A549 (cell line): Measurements from ENCODE around the gene KPNA3. TPM values are rescaled to one million over a fixed set of nuclear protein-coding genes. Genes with fewer than 3 reads are reported as not detected.

Source experiments
- ATAC-seq, 2 experiments: fragments of 200-7000 bp in 1 of 2; fragments of >200 bp in 1 of 2; cut with Nextera tagmentation in 1 of 2; cut with Tn5 transposase in 1 of 2; 3 replicates each; pipeline versions ENCODE4 v1.8.0 to v1.9.1; 2018 to 2020; ENCODE audit warnings: mild to moderate bottlenecking in 1 of 2, moderate library complexity in 1 of 2
- CTCF ChIA-PET: fragments of 300-600 bp; sonication (Branson Sonifier 250); formaldehyde crosslinking; extraction: SDS; loops from one replicate; lab custom pipeline; 2021; ENCODE audit warnings: antibody characterized with exemption, inconsistent platforms; lab: Yijun Ruan, JAX
- POLR2A ChIA-PET: fragments of 350-600 bp; formaldehyde crosslinking; extraction: SDS; loops from one replicate; lab custom pipeline; 2021; ENCODE audit warnings: antibody characterized with exemption, inconsistent platforms; lab: Yijun Ruan, JAX
- DNase-seq, 2 experiments: peaks; one replicate each; pipeline versions ENCODE4 v3.0.0 to v3.0.0-alpha.2; 2011 to 2016; ENCODE audit warnings: low read depth in 1 of 2, low spot score in 1 of 2
- FAIRE-seq: peaks from 2 replicates; lab custom pipeline; 2011; peaks lifted over from hg19 to GRCh38; lab: Jason Lieb, UNC
- H3K27ac ChIP-seq, 2 experiments: fragments of >200 bp; sonication (Bioruptor Twin); formaldehyde crosslinking; 3 replicates each; pipeline ENCODE4 v1.5.1; 2016 to 2017
- H3K4me1 ChIP-seq: fragments of >200 bp; sonication (Bioruptor Twin); formaldehyde crosslinking; 3 replicates; pipeline ENCODE4 v1.6.1; 2016
- H3K4me2 ChIP-seq: fragments of >200 bp; sonication (Bioruptor Twin); formaldehyde crosslinking; 3 replicates; pipeline ENCODE4 v1.6.1; 2016
- H3K4me3 ChIP-seq: fragments of >200 bp; sonication (Bioruptor Twin); formaldehyde crosslinking; 3 replicates; pipeline ENCODE4 v1.5.1; 2016
- H3K9me3 ChIP-seq: fragments of >200 bp; sonication (Bioruptor Twin); formaldehyde crosslinking; 3 replicates; pipeline ENCODE4 v1.6.1; 2016
- BHLHE40 ChIP-seq: IDR thresholded peaks from 2 replicates; pipeline ENCODE4 v1.6.1; 2012; ENCODE audit warnings: low read depth, low read length, inconsistent platforms
- CBX2 ChIP-seq: fragments of 200-600 bp; sonication (generic); IDR thresholded peaks from 2 replicates; pipeline ENCODE4 v1.6.1; 2016; ENCODE audit warnings: low read depth, mild to moderate bottlenecking, borderline replicate concordance
- CEBPB ChIP-seq, 2 experiments: fragments of >200 bp in 1 of 2; sonication (Bioruptor Twin) in 1 of 2; formaldehyde crosslinking in 1 of 2; IDR thresholded peaks; 2 replicates each; pipeline ENCODE4 v1.6.1; 2012 to 2016
- EHMT2 ChIP-seq: fragments of 200-600 bp; sonication (generic); IDR thresholded peaks from 2 replicates; pipeline ENCODE4 v1.6.1; 2016; ENCODE audit warnings: antibody characterized with exemption, low read depth, mild to moderate bottlenecking, moderate library complexity
- FOSB ChIP-seq: fragments of 250-450 bp; sonication (Bioruptor Pico); IDR thresholded peaks from 2 replicates; pipeline ENCODE4 v1.5.0; 2020; ENCODE audit warnings: mild to moderate bottlenecking, moderate library complexity
- FOXS1 ChIP-seq: fragments of 250-450 bp; sonication (Bioruptor Pico); IDR thresholded peaks from 2 replicates; pipeline ENCODE4 v1.5.0; 2020; ENCODE audit warnings: mild to moderate bottlenecking, moderate library complexity
- HEYL ChIP-seq: fragments of 250-450 bp; sonication (Bioruptor Pico); IDR thresholded peaks from 2 replicates; pipeline ENCODE4 v1.8.0; 2021; ENCODE audit warnings: mild to moderate bottlenecking, moderate library complexity
- HOXB5 ChIP-seq: fragments of 250-450 bp; sonication (Bioruptor Pico); IDR thresholded peaks from 2 replicates; pipeline ENCODE4 v1.5.0; 2020; ENCODE audit warnings: mild to moderate bottlenecking, moderate library complexity
- JUN ChIP-seq, 2 experiments: fragments of >200 bp; sonication (Bioruptor Twin); formaldehyde crosslinking; IDR thresholded peaks; 2 replicates in 1 of 2; 3 replicates in 1 of 2; pipeline ENCODE4 v1.6.1; 2016 to 2017
- MAFK ChIP-seq: fragments of 450-650 bp; IDR thresholded peaks from 2 replicates; pipeline ENCODE4 v1.6.1; 2014; ENCODE audit not compliant: partially characterized antibody
- MAZ ChIP-seq: fragments of 150-350 bp; IDR thresholded peaks from 2 replicates; pipeline ENCODE4 v1.6.1; 2014; ENCODE audit warnings: antibody characterized with exemption, low read depth, low read length, borderline replicate concordance
- PHF8 ChIP-seq: fragments of 200-600 bp; sonication (generic); IDR thresholded peaks from 2 replicates; pipeline ENCODE4 v1.6.1; 2016; ENCODE audit warnings: low read depth, mild to moderate bottlenecking, antibody characterized with exemption, moderate library complexity, borderline replicate concordance
- POLR2AphosphoS2 ChIP-seq: conservative IDR thresholded peaks from 2 replicates; pipeline ENCODE4 v1.6.1; 2012; ENCODE audit warnings: low read length, improper control_type of control experiment, inconsistent platforms
- RAD21 ChIP-seq, 2 experiments: fragments of >200 bp in 1 of 2; sonication (Bioruptor Twin) in 1 of 2; formaldehyde crosslinking in 1 of 2; IDR thresholded peaks in 1 of 2; conservative IDR thresholded peaks in 1 of 2; 2 replicates in 1 of 2; 3 replicates in 1 of 2; pipeline ENCODE4 v1.6.1; 2012 to 2018; ENCODE audit warnings: inconsistent platforms in 1 of 2
- SMC3 ChIP-seq: fragments of >200 bp; sonication (Bioruptor Twin); formaldehyde crosslinking; IDR thresholded peaks from 3 replicates; pipeline ENCODE4 v1.6.1; 2018; ENCODE audit warnings: inconsistent platforms
- TFCP2L1 ChIP-seq: fragments of 250-450 bp; sonication (Bioruptor Pico); IDR thresholded peaks from 2 replicates; pipeline ENCODE4 v1.5.0; 2021; ENCODE audit warnings: mild to moderate bottlenecking
- TP53 ChIP-seq: fragments of 250-450 bp; sonication (Bioruptor Pico); IDR thresholded peaks from 2 replicates; pipeline ENCODE4 v1.5.0; 2021; ENCODE audit warnings: mild to moderate bottlenecking, moderate library complexity
- WGBS: methylation state at CpG from one replicate; pipeline ENCODE4 v1.1.6; 2017; ENCODE audit errors: missing lambda C conversion rate; 5-methylcytosine and 5-hydroxymethylcytosine counted together
- polyA plus RNA-seq, 4 experiments: library from polyadenylated mRNA; depleted of rRNA in 3 of 4; stranded (reverse); fragments of >200 nt; fragmentation: RNase III in 1 of 4; extraction: RNeasy Plus Mini Kit Qiagen cat#74134 plus additional on column Dnase treatment in 1 of 4; gene quantifications; 2 replicates in 3 of 4; 3 replicates in 1 of 4; pipeline ENCODE4 v1.2.3, GENCODE V29; 2011 to 2017
- TF ChIP-seq, protein P1 (sequence below): fragments of >200 bp; sonication (Bioruptor Twin); formaldehyde crosslinking; IDR thresholded peaks from 2 replicates; pipeline ENCODE4 v1.6.1; 2016
- TF ChIP-seq, protein P2 (sequence below): fragments of >200 bp; sonication (Bioruptor Twin); formaldehyde crosslinking; IDR thresholded peaks from 3 replicates; pipeline ENCODE4 v1.6.1; 2016
- TF ChIP-seq, protein P3 (sequence below): fragments of 450-650 bp; IDR thresholded peaks from 2 replicates; pipeline ENCODE4 v1.6.1; 2014; ENCODE audit warnings: antibody characterized with exemption
- TF ChIP-seq, protein P4 (sequence below): fragments of 250-450 bp; sonication (Bioruptor Pico); IDR thresholded peaks from 2 replicates; pipeline ENCODE4 v1.5.0; 2021; ENCODE audit warnings: mild to moderate bottlenecking, moderate library complexity, borderline replicate concordance
- TF ChIP-seq, protein P5 (sequence below): fragments of 200-600 bp; sonication (generic); IDR thresholded peaks from 2 replicates; pipeline ENCODE4 v1.6.1; 2016; ENCODE audit warnings: antibody characterized with exemption, mild to moderate bottlenecking, moderate library complexity

The KPNA3 gene
- polyA plus RNA-seq, 2 of the 4 experiments (the other 2 are of a cell fraction): 28.5 to 29.3 TPM

DNA sequence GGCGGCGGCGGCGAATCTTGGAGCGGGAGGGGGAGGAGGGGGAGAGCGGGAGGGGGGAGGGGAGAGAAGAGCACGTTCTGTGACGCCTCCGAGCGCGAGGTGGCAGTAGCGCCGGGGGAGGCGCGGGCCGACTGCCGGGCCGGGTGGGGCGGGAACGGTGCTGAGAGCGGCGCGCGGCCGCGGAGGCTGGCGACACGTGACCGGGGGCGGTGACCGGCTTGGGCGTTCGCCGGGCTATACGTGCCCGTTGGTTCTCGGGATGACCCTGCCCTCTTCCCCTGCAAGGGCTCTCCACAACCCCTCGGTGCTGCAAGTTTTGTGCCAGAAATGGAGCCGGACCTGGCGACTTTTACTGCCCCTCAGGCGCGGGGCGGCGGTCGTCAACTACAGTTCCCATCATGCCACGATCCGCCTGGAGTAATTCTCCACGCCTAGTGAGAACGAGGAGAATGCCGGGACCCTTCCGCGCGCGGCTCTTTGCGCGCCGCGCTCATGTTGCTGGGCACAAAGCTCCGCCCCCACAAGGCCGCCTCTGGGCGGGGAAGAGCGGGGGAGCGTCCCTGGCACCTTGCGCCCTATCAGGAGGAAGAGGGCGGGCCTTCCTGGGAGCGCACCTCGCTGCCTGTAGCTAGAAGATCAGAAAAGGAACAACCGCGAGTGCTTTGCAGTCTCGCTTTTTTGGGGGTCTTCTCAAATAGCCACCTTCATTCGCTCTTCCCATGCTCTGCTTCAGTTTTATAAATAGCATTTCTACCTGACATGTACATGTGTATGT lies at the start of gene KPNA3 (continued):
- TF ChIP-seq, protein P1, sequence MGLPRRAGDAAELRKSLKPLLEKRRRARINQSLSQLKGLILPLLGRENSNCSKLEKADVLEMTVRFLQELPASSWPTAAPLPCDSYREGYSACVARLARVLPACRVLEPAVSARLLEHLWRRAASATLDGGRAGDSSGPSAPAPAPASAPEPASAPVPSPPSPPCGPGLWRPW: no peak
- peak in 1 of 2 experiments; percentile 77; a peak in 3 of 5 replicates for TF ChIP-seq JUN (IDR thresholded peaks at IDR 0.05)

DNA sequence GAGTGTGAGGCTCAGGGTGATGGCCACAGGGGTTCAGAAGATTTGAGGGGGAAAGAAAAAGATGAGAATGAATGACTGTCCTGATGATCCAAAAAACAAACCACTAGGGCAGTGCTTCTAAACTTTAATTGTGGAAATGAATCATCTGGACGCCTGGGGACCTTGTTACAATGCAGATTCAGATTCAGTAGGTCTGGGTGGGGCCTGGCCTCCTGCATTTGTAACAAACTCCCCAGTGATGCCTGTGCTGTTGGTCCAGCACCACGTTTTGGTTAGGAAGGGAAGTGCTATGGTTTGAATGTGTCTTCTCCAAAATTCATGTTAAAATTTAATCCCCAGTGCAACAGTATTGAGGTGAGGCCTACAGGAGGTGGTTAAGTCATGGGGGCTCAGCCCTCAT lies 49.5 kb upstream of the KPNA3 start:
- CTCF ChIA-PET: no interaction called here

DNA sequence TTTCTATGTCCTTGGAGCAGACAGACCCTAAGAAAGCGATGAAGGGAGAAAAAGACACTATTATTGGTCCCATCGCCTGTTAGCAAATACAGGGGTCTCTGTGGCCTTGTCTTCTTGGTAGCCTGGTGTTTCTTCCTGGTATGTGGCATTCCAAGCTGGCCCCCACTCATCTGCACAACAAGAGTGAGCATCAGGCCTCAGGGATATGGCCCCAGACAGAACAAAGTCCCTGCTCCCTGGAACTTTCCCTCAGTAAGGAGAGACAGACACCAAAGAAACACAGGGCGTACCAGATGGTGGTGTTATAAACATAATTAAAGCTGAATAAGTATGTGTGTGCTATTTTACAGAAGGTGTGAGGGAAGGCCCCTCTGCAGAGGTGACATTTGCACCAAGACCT lies 48.2 kb upstream of the KPNA3 start:
- no peak for FAIRE-seq

More for the DNA sequence above, 49.5 kb upstream of the KPNA3 start:
- 38% methylated on average over 2 of the region's 2 CpGs for WGBS
- no peaks in the 10 kb centered on the region for H3K9me3 ChIP-seq
- no peak overlapping the region for H3K27ac ChIP-seq
- FAIRE-seq: no peak
- no peak for ATAC-seq
- H3K4me1 ChIP-seq: no peaks in the 10 kb centered on the region
- DNase-seq: no peak
- H3K4me2 ChIP-seq: no peak overlapping the region
- TF ChIP-seq FOXS1 (CRISPR knock-in tag) (no peak), BHLHE40 (no peak), TP53 (CRISPR knock-in tag) (no peak), POLR2AphosphoS2 (no peak), HOXB5 (no peak)
- TF ChIP-seq, protein P1: no peak
- POLR2A ChIA-PET: no interaction called here
- H3K4me3 ChIP-seq: no peak overlapping the region

More for the DNA sequence above, 48.2 kb upstream of the KPNA3 start:
- ChIA-PET POLR2A (no interaction called here), CTCF (interaction anchor here (1.1 kb wide), 1 partner anchor 134 kb away, joined by 3 read pairs; no protein-coding TSS in a partner anchor)
- H3K4me3 ChIP-seq: no peak overlapping the region
- TF ChIP-seq MAZ: no peak
- TF ChIP-seq, protein P2, sequence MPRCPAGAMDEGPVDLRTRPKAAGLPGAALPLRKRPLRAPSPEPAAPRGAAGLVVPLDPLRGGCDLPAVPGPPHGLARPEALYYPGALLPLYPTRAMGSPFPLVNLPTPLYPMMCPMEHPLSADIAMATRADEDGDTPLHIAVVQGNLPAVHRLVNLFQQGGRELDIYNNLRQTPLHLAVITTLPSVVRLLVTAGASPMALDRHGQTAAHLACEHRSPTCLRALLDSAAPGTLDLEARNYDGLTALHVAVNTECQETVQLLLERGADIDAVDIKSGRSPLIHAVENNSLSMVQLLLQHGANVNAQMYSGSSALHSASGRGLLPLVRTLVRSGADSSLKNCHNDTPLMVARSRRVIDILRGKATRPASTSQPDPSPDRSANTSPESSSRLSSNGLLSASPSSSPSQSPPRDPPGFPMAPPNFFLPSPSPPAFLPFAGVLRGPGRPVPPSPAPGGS: no peak
- TF ChIP-seq CBX2: no peak
- TF ChIP-seq EHMT2: no peak
- no peak for TF ChIP-seq SMC3
- TF ChIP-seq, protein P3, sequence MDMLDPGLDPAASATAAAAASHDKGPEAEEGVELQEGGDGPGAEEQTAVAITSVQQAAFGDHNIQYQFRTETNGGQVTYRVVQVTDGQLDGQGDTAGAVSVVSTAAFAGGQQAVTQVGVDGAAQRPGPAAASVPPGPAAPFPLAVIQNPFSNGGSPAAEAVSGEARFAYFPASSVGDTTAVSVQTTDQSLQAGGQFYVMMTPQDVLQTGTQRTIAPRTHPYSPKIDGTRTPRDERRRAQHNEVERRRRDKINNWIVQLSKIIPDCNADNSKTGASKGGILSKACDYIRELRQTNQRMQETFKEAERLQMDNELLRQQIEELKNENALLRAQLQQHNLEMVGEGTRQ: no peak
- TF ChIP-seq RAD21 (conservative IDR thresholded peaks at IDR 0.05 in 1 of 2, IDR thresholded peaks at IDR 0.05 in 1 of 2): no peak
- TF ChIP-seq TP53 (CRISPR knock-in tag): no peak
- no peak for TF ChIP-seq CEBPB (IDR thresholded peaks at IDR 0.05)
- TF ChIP-seq, protein P4, sequence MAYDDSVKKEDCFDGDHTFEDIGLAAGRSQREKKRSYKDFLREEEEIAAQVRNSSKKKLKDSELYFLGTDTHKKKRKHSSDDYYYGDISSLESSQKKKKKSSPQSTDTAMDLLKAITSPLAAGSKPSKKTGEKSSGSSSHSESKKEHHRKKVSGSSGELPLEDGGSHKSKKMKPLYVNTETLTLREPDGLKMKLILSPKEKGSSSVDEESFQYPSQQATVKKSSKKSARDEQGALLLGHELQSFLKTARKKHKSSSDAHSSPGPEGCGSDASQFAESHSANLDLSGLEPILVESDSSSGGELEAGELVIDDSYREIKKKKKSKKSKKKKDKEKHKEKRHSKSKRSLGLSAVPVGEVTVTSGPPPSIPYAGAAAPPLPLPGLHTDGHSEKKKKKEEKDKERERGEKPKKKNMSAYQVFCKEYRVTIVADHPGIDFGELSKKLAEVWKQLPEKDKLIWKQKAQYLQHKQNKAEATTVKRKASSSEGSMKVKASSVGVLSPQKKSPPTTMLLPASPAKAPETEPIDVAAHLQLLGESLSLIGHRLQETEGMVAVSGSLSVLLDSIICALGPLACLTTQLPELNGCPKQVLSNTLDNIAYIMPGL: no peak
- TF ChIP-seq, protein P5, sequence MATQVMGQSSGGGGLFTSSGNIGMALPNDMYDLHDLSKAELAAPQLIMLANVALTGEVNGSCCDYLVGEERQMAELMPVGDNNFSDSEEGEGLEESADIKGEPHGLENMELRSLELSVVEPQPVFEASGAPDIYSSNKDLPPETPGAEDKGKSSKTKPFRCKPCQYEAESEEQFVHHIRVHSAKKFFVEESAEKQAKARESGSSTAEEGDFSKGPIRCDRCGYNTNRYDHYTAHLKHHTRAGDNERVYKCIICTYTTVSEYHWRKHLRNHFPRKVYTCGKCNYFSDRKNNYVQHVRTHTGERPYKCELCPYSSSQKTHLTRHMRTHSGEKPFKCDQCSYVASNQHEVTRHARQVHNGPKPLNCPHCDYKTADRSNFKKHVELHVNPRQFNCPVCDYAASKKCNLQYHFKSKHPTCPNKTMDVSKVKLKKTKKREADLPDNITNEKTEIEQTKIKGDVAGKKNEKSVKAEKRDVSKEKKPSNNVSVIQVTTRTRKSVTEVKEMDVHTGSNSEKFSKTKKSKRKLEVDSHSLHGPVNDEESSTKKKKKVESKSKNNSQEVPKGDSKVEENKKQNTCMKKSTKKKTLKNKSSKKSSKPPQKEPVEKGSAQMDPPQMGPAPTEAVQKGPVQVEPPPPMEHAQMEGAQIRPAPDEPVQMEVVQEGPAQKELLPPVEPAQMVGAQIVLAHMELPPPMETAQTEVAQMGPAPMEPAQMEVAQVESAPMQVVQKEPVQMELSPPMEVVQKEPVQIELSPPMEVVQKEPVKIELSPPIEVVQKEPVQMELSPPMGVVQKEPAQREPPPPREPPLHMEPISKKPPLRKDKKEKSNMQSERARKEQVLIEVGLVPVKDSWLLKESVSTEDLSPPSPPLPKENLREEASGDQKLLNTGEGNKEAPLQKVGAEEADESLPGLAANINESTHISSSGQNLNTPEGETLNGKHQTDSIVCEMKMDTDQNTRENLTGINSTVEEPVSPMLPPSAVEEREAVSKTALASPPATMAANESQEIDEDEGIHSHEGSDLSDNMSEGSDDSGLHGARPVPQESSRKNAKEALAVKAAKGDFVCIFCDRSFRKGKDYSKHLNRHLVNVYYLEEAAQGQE: no peak
- TF ChIP-seq MAFK: no peak
- no peak for TF ChIP-seq PHF8
- TF ChIP-seq TFCP2L1 (CRISPR knock-in tag): no peak
- no peak for TF ChIP-seq HEYL (CRISPR knock-in tag)
- TF ChIP-seq FOSB (CRISPR knock-in tag): no peak
- no peak for TF ChIP-seq HOXB5
- TF ChIP-seq, all 56 proteins: peak for 0
- Histone ChIP-seq H3K27ac (no peak overlapping the region), H3K4me1 (peaks cover 8% of the 10 kb centered on the region; the same call in 2 of the 3 replicates), H3K9me3 (no peaks in the 10 kb centered on the region), H3K4me2 (no peak overlapping the region)
- DNase-seq (no peak), ATAC-seq (no peak)
- 95% methylated on average over 3 of the region's 3 CpGs for WGBS
